NCI-H146 treated with DMSO at 0.1 percent for 48 hours (cell line): ENCODE measurements around the gene TNP1.

Experiments used
- DNase-seq: peaks from one replicate; lab custom pipeline; 2025; ENCODE audit not compliant: unreplicated experiment; lab: John Stamatoyannopoulos, UW

TNP1 gene

GRCh38 chr2:216842636-216843035 is 17.2 kb downstream of the TNP1 start:
- no peak for DNase-seq

GRCh38 chr2:216839688-216840087 is 20.2 kb downstream of the TNP1 start:
- DNase-seq, result no peak

GRCh38 chr2:216838151-216838550 is 21.7 kb downstream of the TNP1 start:
- DNase-seq, result no peak

GRCh38 chr2:216837740-216838139 is 22.1 kb downstream of the TNP1 start:
- DNase-seq, result no peak

GRCh38 chr2:216833061-216833460 is 26.8 kb downstream of the TNP1 start:
- no peak for DNase-seq

GRCh38 chr2:216830346-216830745 is 29.5 kb downstream of the TNP1 start:
- DNase-seq, result peak; percentile 20

- no peak for DNase-seq
Observed at GRCh38 chr2:216829533-216829932, 30.3 kb downstream of the TNP1 start.

- DNase-seq, result no peak
Observed at GRCh38 chr2:216827073-216827720, 32.7 kb downstream of the TNP1 start.

GRCh38 chr2:216822470-216822869 is 37.4 kb downstream of the TNP1 start:
- DNase-seq, result no peak

GRCh38 chr2:216820709-216821108 is 39.2 kb downstream of the TNP1 start:
- no peak for DNase-seq

GRCh38 chr2:216819766-216820165 is 40.1 kb downstream of the TNP1 start:
- no peak for DNase-seq

- no peak for DNase-seq
Observed at GRCh38 chr2:216819055-216819454, 40.8 kb downstream of the TNP1 start.

GRCh38 chr2:216810399-216811160 is 49.3 kb downstream of the TNP1 start:
- no peak for DNase-seq
